GM18511 (cell line): ENCODE data around the gene DHRSX.
"Not testable (repeated sequence)": the region's sequence is repeated elsewhere in the genome, so short reads cannot be mapped to it uniquely, and the experiment has no call there.

Source experiments
- ATAC-seq: cut with Tn5 transposase; IDR thresholded peaks from one replicate; pipeline ENCODE4 v1.9.1; 2021; ENCODE audit warnings: mild to moderate bottlenecking, moderate library complexity; ENCODE audit not compliant: unreplicated experiment

The DHRSX gene

GRCh38 chrX:2266445-2267349 is 234.1 kb downstream of the DHRSX start:
- ATAC-seq: no peak

GRCh38 chrX:2265658-2266444 is 234.9 kb downstream of the DHRSX start:
- ATAC-seq: not testable (repeated sequence)

- no peak for ATAC-seq
Observed at GRCh38 chrX:2264179-2265030, 236.4 kb downstream of the DHRSX start.

- ATAC-seq: no peak
Observed at GRCh38 chrX:2263203-2263602, 237.6 kb downstream of the DHRSX start.

- no peak for ATAC-seq
Observed at GRCh38 chrX:2262668-2263055, 238.1 kb downstream of the DHRSX start.

- ATAC-seq: no peak
Observed at GRCh38 chrX:2261831-2262667, 238.7 kb downstream of the DHRSX start.

- ATAC-seq: no peak
Observed at GRCh38 chrX:2252331-2253065, 248.3 kb downstream of the DHRSX start.

- no peak for ATAC-seq
Observed at GRCh38 chrX:2251211-2251610, 249.6 kb downstream of the DHRSX start.

- ATAC-seq: no peak
Observed at GRCh38 chrX:2243913-2244460, 256.8 kb downstream of the DHRSX start.

GRCh38 chrX:2242980-2243379 is 257.8 kb downstream of the DHRSX start:
- ATAC-seq: no peak

- ATAC-seq: no peak
Observed at GRCh38 chrX:2242326-2242725, 258.4 kb downstream of the DHRSX start.

- ATAC-seq: not testable (repeated sequence)
Observed at GRCh38 chrX:2241496-2241895, 259.3 kb downstream of the DHRSX start.

GRCh38 chrX:2240761-2241160 is 260.0 kb downstream of the DHRSX start:
- ATAC-seq: not testable (repeated sequence)

- no peak for ATAC-seq
Observed at GRCh38 chrX:2237976-2238375, 262.8 kb downstream of the DHRSX start.

- no peak for ATAC-seq
Observed at GRCh38 chrX:2231570-2232192, 269.1 kb downstream of the DHRSX start.

GRCh38 chrX:2230457-2230856 is 270.3 kb downstream of the DHRSX start:
- no peak for ATAC-seq

GRCh38 chrX:2228536-2228935 is 272.2 kb downstream of the DHRSX start:
- ATAC-seq: no peak

GRCh38 chrX:2226906-2227656 is 273.7 kb downstream of the DHRSX start:
- ATAC-seq: no peak
